Measurements from ENCODE around the gene MYOD1.

The MYOD1 gene

GRCh38 chr11:17750801-17751165 lies 31.4 kb downstream of the MYOD1 start:
- DNase-seq, result no peak
- H3K27me3 Mint-ChIP-seq (ENCODE audit: low read depth, poor library complexity), result peaks cover 38% of the 10 kb centered on the region

GRCh38 chr11:17751558-17751957 lies 32.2 kb downstream of the MYOD1 start:
- peaks cover 44% of the 10 kb centered on the region for H3K27me3 Mint-ChIP-seq (ENCODE audit: low read depth, poor library complexity)
- peaks cover 17% of the 10 kb centered on the region for H3K4me1 Mint-ChIP-seq
- H3K4me3 Mint-ChIP-seq, result no peak overlapping the region
- TF ChIP-seq CTCF (IDR thresholded peaks at IDR 0.05), result no peak
- no peak for DNase-seq
- H3K9me3 Mint-ChIP-seq, result no peaks in the 10 kb centered on the region
- H3K36me3 Mint-ChIP-seq (ENCODE audit: low read depth), result no peaks in the 10 kb centered on the region
- H3K27ac Mint-ChIP-seq, result no peak overlapping the region

More at GRCh38 chr11:17750801-17751165, 31.4 kb downstream of the MYOD1 start:
- Mint-ChIP-seq H3K4me3 (no peak overlapping the region), H3K36me3 (ENCODE audit: low read depth) (no peaks in the 10 kb centered on the region), H3K27ac (no peak overlapping the region), H3K9me3 (no peaks in the 10 kb centered on the region), H3K4me1 (peaks cover 17% of the 10 kb centered on the region)
- TF ChIP-seq CTCF (IDR thresholded peaks at IDR 0.05), result no peak

DNA sequence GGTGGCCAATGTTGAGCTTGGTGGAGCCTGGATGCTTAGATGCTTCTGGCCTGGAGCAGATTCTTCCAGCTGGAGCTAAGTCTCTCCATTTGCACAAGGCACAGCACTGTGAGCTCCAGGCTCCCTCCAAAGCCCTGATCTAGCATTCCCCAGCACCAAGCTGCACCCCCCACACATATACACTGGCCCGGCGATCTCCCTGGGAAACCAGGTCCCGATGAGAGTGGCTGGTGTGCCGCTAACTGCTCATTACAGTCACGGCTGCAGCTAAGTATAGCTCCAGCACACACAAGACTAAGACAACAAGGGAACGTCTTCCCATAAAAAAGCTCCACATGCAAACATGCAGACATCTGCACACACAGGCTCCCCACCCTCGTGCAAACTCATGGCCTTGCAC lies 32.8 kb downstream of the MYOD1 start:
- Mint-ChIP-seq H3K4me3 (no peak overlapping the region), H3K9me3 (no peaks in the 10 kb centered on the region), H3K36me3 (ENCODE audit: low read depth) (no peaks in the 10 kb centered on the region), H3K4me1 (peaks cover 17% of the 10 kb centered on the region), H3K27ac (no peak overlapping the region), H3K27me3 (ENCODE audit: low read depth, poor library complexity) (peaks cover 47% of the 10 kb centered on the region)
- DNase-seq, result no peak
- no peak for TF ChIP-seq CTCF (IDR thresholded peaks at IDR 0.05)

GRCh38 chr11:17753153-17753552 lies 33.8 kb downstream of the MYOD1 start:
- no peak for TF ChIP-seq CTCF (IDR thresholded peaks at IDR 0.05)
- Mint-ChIP-seq H3K36me3 (ENCODE audit: low read depth) (no peaks in the 10 kb centered on the region), H3K4me1 (peaks cover 17% of the 10 kb centered on the region), H3K27me3 (ENCODE audit: low read depth, poor library complexity) (peaks cover 55% of the 10 kb centered on the region), H3K4me3 (no peak overlapping the region), H3K9me3 (peaks cover 2% of the 10 kb centered on the region), H3K27ac (no peak overlapping the region)
- DNase-seq, result no peak

- H3K9me3 Mint-ChIP-seq, result peaks cover 6% of the 10 kb centered on the region
These were observed 34.3 kb downstream of the MYOD1 start for GRCh38 chr11:17753641-17754040.

More at GRCh38 chr11:17753641-17754040, 34.3 kb downstream of the MYOD1 start:
- Mint-ChIP-seq H3K27ac (no peak overlapping the region), H3K36me3 (ENCODE audit: low read depth) (no peaks in the 10 kb centered on the region), H3K4me3 (no peak overlapping the region), H3K27me3 (ENCODE audit: low read depth, poor library complexity) (peaks cover 59% of the 10 kb centered on the region), H3K4me1 (peaks cover 17% of the 10 kb centered on the region)
- DNase-seq, result no peak
- TF ChIP-seq CTCF (IDR thresholded peaks at IDR 0.05), result no peak

Data from nephron progenitor cell (in vitro differentiated cells).